ENCODE measurements around the gene SASH1. TPM values are rescaled to one million over a fixed set of nuclear protein-coding genes. Genes with fewer than 3 reads are reported as not detected.

The SASH1 gene
- 35.8 TPM for total RNA-seq
- long read RNA-seq, full-length matches to known transcripts = 4 of 34 reads
- long read RNA-seq, partial matches to known transcripts = 28 of 34 reads
- long read RNA-seq, other reads (novel, unspliced or antisense) = 2 of 34 reads

DNA sequence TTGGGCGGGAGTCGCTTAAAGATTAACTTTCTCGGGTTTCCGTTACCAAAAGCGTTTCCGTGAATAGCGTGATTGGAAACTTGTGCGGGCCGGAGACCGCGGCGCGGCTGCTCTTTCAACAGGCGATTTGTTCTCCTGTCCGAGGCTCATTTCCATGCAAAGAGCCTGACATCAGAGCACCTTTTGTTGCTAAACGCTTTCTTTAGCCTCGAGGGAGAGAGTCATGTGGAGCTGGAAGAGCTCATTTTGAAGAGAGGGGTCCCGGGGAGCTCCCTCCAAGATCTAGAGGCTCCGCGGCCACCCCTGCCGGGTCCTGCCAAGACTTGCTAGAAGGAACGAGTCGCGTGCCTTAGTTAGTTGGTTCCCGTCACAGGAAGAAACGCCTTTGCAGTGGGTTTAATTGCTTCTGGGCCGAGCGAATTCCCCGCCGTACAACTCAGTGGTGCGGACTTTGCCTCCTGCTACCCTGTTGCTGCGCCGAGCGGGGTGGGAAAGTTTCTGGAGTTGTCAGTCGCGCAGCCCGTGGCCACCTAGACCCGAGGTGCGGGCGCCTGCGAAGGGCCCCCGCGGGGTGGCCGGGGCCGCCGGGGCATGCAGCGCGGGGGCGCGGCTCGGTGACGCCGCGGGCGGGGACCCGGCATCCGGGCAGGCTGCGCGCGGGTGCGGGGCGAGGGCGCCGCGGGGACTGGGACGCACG lies at the start of gene SASH1:
Gene SASH1, plus strand, starts transcription at position 489 of the 697 bp plus-strand sequence. CDS start 230 bp downstream, outside the sequence.
- intact Hi-C loops (cut with DNase I) = loop anchor here (10.0 kb wide), 1 partner anchor 122 kb away; no protein-coding TSS in a partner anchor
- peak; percentile 90 for ATAC-seq (ENCODE audit: poor library complexity)

DNA sequence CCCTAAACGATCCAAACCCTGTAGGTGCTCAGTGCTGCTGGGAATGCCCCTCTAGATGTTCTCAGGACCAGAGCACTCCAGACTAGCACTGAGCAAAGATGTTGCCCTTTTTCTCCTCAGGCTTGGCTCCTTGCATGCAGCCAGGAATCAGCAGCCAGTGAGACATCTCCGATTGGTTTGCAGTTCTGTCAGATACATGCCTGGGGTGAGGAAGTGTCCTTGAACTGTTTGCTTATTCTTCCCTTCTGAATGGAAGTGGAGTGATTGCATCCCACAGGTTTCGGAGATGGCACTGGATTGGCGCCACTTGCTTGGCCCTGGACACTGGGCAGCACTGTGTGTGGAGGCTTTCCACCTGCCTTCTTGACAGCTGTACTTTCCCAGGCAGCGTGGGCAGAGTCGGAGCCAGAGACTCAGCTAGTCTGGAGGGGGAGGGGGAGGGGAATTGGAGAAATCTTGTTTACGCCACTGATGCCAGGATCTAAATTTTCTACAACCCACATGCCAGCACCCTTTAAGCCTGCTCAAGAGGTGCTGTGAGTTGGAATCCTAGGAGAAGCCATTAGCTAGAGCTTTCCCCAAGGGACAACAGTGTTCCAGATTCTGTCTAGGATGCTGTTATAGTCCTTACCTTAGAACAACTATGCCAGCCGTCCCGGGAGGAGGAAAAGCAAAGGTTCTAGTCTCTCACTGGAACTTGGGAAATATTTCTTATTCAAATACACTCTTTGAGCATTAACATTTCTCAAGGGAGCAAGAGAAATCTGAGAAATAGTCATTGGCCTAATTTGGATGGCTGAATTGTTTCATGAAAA lies 49.2 kb upstream of the SASH1 start:
- no peak for DNase-seq
- intact Hi-C loops (cut with DNase I) = no loop called here

More for the DNA sequence above, at the start of gene SASH1:
- DNase-seq = peak; percentile 82

DNA sequence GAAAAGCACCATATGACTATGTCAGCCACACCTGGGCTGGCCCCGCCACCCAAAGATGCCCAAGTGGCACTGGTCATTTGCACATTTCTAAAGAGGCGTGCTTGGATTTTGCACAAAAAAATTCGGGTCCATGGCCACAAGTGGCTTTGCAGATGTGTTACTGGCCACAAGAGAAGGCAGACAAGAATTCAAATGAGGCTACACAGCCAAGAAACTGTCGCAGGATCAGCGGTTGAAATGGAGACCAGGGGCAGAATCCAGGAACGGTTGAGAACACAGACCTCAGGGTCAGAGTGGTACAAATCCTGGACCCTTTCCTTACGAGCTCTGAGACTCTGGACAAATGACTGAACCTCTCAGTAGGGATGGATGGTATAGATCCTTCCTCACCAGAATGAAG lies 48.6 kb upstream of the SASH1 start:
- intact Hi-C loops (cut with DNase I) = no loop called here
- ATAC-seq (ENCODE audit: poor library complexity) (no peak), DNase-seq (no peak)

More for the DNA sequence above, 49.2 kb upstream of the SASH1 start:
- ATAC-seq (ENCODE audit: poor library complexity) = peak; percentile 67

DNA sequence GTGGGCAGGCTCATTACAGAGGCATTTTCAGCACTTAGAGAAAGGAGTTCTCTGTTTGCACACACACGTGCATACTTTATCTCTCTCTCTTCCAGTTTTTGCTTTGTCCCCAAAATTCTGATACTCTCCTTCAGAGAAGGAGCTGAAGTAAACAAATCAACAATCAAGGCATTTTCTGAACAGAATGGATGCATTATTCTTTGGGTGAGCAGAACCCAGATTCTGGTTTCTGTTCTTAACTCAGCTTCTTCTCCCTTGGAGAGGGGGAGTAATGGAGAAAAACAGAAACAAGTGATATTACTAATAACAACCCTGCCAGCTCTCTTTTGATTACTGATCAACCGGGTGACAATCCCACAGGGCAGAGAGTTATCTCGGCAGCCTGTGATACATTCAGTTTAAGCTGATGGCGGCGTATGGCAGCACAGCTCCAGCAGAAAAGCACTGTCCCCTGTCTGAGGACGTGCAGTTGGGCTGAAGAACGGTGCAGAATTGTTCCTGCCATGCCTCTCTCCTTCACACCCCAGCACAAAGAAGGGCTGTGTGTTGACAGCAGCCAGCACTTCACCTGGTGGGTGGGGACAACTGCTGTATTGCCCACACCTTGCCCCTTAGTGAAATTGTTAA lies 47.3 kb upstream of the SASH1 start:
- intact Hi-C loops (cut with DNase I) = no loop called here
- ATAC-seq (ENCODE audit: poor library complexity) (peak; percentile 14), DNase-seq (no peak)

DNA sequence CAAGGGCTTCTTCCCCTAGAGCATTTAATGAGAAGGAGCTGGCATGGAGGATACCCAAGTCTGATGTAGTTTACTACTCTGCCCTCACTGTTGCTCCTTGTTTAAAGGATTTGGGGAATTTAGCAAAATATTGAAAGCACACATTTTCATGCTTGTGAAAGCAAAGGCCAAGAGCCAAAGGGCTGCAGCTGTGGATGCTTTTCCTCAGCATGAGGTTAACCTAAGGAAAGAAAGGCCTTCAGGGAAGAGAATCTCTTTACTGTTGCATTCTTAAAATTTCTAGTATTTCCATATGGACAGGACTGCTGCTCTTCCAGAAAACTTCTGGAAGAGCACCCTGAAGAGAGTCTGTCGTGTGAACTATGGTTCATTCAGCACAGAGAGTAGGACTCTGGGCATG lies 45.9 kb upstream of the SASH1 start:
- intact Hi-C loops (cut with DNase I) = no loop called here
- no peak for DNase-seq
- no peak for ATAC-seq (ENCODE audit: poor library complexity)

DNA sequence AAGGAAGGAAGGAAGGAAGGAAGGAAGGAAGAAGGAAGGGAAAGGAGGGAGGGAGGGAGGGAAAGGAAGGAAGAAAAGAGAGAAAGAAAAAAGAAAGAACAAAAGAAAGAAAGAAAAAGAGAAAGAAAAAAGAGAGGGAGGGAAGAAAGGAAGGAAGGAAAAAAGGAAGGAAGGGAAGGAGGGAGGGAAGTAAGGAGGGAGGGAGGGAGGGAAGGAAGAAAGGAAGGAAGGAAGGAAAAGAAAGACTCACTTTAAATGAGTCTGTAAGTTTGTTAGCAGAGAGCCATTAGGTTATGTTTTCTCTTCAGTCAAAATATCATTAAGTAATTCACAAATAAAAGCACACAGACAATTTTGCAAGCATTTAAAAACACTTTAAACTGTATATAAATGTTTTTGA lies 44.0 kb upstream of the SASH1 start:
- DNase-seq (no peak), ATAC-seq (ENCODE audit: poor library complexity) (no peak)
- intact Hi-C loops (cut with DNase I) = no loop called here

DNA sequence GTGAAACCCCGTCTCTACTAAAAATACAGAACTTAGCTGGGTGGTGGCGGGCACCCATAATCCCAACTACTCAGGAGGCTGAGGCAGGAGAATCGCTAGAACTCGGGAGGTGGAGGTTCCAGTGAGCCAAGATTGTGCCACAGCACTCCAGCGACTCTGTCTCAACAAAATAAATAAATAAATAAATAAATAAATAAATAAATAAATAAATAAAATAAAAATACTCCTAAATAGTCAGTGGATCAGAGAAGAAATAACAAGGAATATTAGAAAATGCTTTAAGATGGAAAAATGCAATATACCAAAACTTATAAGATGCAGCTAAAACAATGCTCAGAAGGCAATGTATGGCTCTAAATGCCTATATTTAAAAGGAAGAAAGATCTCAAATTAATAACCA lies 39.0 kb upstream of the SASH1 start:
- no peak for ATAC-seq (ENCODE audit: poor library complexity)
- DNase-seq = no peak
- intact Hi-C loops (cut with DNase I) = no loop called here

DNA sequence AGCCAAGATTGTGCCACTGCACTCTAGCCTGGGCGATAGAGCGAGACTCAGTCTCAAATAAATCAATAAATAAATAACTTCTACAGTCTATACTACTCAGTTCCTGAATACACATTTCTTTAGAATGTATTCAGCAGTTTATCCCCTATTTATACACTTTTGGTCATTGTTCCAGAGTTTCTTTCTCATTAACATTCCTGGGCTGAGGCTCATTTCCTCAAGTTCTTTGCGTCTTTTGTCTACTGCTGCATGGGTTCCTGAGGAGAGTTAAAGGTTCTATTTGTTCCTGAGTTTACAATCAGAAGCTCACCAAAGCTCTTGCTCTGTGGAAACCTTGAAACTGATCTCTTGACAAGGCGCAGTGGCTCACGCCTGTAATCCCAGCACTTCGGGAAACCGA lies 37.7 kb upstream of the SASH1 start:
- DNase-seq = no peak
- no peak for ATAC-seq (ENCODE audit: poor library complexity)
- intact Hi-C loops (cut with DNase I) = no loop called here

DNA sequence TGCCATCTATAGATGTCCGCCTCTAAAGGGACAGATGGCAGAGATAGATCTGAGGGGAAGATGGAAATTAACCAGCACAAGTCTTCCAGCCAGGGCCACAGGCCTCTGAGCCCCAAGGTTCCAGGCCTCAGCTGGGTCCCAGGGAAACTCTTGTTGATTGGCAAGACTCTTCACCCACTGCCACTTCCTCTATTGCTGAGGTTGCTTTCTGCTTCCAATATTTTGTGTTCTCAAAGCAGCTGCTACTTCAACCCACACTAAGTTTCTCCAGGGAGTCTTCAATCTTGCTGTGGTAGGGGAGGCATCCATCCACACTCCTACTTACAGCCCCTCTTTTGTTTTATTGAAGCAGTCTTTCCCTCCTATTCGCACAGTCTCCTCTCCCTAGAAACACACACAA lies 36.4 kb upstream of the SASH1 start:
- DNase-seq (no peak), ATAC-seq (ENCODE audit: poor library complexity) (no peak)
- intact Hi-C loops (cut with DNase I) = no loop called here

DNA sequence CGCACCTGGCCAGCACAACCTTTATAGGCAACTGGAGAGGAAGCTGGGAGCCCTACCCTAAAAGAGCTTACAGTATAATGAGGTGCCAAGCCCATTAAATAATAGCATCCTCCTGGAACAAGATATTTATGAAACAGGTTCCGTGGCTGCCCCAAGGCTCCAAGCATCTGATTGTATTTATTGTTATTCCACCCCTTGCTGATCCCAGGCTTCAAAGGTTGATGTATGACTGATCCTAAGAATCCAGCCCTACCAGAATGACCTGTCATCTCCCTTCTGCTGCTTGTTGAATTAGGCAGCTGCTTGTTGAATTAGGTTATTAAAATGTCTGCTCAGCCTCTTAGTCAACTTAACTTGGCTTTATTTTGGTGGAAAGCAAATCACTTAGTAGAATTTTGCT lies 35.2 kb upstream of the SASH1 start:
- ATAC-seq (ENCODE audit: poor library complexity) (no peak), DNase-seq (no peak)
- intact Hi-C loops (cut with DNase I) = no loop called here

DNA sequence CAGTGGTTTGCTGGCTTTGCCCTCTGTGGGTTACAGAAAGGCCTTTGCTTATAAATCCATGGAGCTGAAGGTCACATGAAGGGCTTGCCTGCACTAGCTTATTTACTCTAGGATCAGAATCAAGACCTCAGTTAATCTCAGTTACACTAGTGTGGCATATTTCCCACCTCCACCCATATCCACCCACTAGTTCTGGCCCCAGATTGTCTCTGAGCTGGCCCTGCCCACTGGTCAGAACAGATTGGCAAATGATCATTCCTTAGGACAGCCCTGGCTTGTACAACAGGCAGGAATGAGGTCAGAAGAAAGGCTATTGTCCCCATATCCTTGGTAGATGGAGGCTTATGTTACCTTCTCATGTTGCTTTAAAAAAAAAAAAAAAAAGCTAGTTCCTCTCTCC lies 33.3 kb upstream of the SASH1 start:
- ATAC-seq (ENCODE audit: poor library complexity) = no peak

DNA sequence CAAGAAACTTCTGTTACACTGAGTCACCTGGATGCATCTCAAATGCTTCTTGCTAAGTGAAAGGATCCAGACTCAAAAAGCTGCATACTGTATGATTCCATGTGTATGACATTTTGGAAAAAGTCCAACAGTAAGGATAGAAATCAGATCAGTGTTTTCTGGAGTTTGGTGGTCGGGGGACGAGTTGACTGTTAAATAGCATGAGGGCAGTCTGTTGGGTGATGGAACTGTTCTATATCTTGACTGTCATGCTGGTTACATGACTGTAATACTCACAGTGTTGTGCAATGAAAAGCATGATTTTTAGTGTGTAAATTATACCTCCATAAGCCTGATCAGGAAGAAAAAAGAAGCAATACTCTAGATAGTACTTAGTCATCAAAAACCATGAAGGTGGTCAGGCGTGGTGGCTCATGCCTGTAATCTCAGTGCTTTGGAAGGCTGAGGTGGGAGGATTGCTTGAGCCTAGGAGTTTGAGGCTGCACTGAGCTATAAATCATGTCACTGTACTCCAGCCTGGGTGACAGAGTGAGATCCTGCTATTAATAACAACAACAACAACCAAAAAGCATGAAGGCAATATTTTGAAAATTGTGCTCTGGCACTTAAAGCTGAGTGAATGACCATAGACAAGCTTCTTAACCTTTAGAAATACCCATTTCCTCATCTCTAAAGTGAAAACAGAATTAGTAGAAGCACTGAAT lies 30.5 kb upstream of the SASH1 start:
- intact Hi-C loops (cut with DNase I) = no loop called here
- no peak for ATAC-seq (ENCODE audit: poor library complexity)
- DNase-seq = no peak

More for the DNA sequence above, 33.3 kb upstream of the SASH1 start:
- no peak for DNase-seq
- intact Hi-C loops (cut with DNase I) = no loop called here

DNA sequence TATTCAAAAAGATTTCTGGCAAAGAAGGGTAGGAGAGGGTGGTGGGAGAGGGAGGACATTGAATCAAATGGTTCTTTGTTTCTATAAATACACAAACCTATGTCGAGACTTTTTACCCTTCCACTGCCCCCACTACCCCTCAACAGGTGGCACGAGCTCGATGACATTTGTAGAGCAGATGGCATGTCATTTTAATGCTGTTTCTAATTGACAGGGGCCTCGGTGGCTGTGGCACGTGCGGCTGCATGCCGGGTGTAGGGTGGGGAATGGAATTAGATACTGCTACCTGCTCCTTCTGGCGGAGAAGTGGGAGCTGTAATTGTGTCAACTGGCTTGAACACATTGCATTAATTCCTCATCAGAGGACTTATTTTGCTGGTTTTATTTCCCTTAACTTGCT lies 29.1 kb upstream of the SASH1 start:
- intact Hi-C loops (cut with DNase I) = no loop called here
- no peak for ATAC-seq (ENCODE audit: poor library complexity)
- no peak for DNase-seq

DNA sequence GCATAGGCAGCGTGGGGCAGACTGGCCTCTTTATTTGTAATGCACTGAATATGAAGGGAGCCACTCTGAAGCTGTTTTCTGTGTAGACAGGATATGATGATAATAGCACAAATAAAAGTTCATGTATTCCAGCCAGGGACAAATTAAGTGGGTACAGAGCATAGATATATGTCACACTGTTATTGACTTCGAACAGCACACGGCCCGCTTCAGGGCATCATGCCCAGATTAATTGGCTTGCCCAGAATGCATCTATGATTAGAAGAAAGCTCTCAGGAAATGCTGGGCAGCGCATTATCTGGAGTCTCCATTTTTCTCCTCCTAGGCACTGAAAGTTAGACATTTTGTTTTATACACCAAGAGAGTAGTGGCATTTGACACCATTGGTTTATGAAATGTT lies 26.3 kb upstream of the SASH1 start:
- DNase-seq = no peak
- ATAC-seq (ENCODE audit: poor library complexity) = peak; percentile 95
- intact Hi-C loops (cut with DNase I) = no loop called here

DNA sequence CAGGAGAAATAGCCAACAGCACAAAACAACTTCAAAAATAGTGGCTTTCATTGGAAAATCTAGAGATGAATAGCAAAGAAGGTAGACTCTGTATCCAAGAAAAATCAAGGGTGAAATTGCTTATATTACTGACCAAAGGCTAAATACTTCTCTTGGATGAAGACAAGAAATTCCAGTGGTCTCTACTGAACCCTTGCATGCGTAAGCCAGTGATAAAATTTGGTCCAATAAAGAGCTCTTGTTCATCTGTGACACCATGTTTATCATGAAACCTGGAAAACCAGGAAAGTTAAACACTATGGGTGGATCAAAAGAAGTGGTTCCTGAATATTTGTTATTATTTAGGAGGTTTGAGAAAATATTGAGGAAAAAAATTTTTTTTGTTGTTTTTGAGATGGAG lies 25.6 kb upstream of the SASH1 start:
- DNase-seq = no peak
- intact Hi-C loops (cut with DNase I) = no loop called here
- no peak for ATAC-seq (ENCODE audit: poor library complexity)

DNA sequence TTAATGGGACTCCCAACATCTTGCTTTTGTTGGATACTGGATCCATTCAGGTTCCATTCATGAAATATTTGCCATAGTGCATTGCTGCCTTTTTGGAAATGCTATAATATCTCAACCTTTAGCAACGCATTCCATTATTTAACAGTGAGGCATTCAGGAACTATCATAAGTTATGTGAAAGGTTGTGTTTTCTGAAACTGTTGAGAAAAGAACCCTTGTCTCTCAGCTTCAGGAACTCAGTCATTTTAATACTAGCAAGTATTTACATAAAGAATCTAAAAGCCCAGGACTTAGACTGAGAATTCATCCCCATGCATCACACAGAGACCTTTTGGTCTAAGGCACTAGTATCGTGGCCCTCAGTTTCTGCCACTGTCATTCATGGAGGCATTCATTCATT lies 24.9 kb upstream of the SASH1 start:
- intact Hi-C loops (cut with DNase I) = no loop called here
- DNase-seq = no peak
- ATAC-seq (ENCODE audit: poor library complexity) = no peak

DNA sequence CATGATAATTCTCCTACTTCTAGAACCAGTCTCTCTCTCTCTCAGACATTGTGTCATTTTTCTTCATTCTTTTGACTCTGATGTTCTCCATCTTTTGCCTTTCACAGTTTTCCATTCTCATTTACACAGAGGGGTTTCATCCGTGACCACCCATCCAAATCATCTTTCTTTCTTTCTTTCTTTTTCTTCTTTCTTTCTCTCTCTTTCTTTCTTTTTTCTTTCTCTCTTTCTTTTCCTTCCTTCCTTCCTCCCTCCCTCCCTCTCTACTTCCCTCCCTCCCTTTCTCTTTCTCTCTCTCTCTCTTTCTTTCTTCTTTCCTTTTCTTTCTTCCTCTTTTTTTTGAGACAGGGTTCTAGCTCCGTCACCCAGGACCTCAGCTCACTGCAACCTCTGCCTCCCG lies 19.9 kb upstream of the SASH1 start:
- intact Hi-C loops (cut with DNase I) = no loop called here
- no peak for DNase-seq

DNA sequence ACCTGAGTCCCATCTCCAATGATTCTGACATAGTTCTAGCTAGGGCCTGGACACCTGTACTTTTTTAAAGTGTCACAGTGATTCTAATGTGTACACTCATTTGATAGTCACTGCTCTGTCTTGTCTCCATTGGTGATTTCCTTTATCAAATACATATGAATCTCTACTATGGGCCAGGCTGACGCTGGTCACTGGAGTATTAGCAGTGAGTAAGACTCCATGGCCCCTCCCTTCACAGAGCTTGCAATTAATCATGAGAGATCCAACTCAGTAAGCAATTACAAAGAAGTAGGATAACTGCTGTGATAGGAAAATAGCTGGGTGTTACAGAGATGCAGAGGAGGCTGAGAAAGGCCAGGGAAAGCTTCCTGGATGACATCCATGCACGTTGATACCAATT lies 19.3 kb upstream of the SASH1 start:
- DNase-seq (no peak), ATAC-seq (ENCODE audit: poor library complexity) (no peak)
- intact Hi-C loops (cut with DNase I) = no loop called here

More for the DNA sequence above, 19.9 kb upstream of the SASH1 start:
- no peak for ATAC-seq (ENCODE audit: poor library complexity)

Data from Right ventricle myocardium superior (tissue), 1 donor.